Measurements from ENCODE around the gene SLC7A6. TPM values are rescaled to one million over a fixed set of nuclear protein-coding genes. Genes with fewer than 3 reads are reported as not detected.

The SLC7A6 gene
- total RNA-seq, 1 donor from 2014 or later, result 22.6 TPM

GRCh38 chr16:68253721-68254120, 10.6 kb upstream of the SLC7A6 start:
- DNase-seq (ENCODE audit: low spot score), result no peak

GRCh38 chr16:68255712-68256111, 8.6 kb upstream of the SLC7A6 start:
- DNase-seq (ENCODE audit: low spot score), result no peak

GRCh38 chr16:68257251-68257905, 6.9 kb upstream of the SLC7A6 start:
- DNase-seq (ENCODE audit: low spot score), result no peak

GRCh38 chr16:68257906-68258800, 6.2 kb upstream of the SLC7A6 start:
- DNase-seq (ENCODE audit: low spot score), result peak; percentile 72

- no peak for DNase-seq (ENCODE audit: low spot score)
Measured at GRCh38 chr16:68259007-68259825, 5.1 kb upstream of the SLC7A6 start.

GRCh38 chr16:68263559-68264127, 683 bp upstream of the SLC7A6 start:
- DNase-seq (ENCODE audit: low spot score), result no peak

GRCh38 chr16:68265078-68265920, 973 bp downstream of the SLC7A6 start:
- peak; percentile 87 for DNase-seq (ENCODE audit: low spot score)

- DNase-seq (ENCODE audit: low spot score), result no peak
Measured at GRCh38 chr16:68267612-68268405, 3.5 kb downstream of the SLC7A6 start.

GRCh38 chr16:68269793-68270192, 5.5 kb downstream of the SLC7A6 start:
- DNase-seq (ENCODE audit: low spot score), result no peak

GRCh38 chr16:68270353-68270752, 6.0 kb downstream of the SLC7A6 start:
- no peak for DNase-seq (ENCODE audit: low spot score)

GRCh38 chr16:68272507-68273209, 8.3 kb downstream of the SLC7A6 start:
- no peak for DNase-seq (ENCODE audit: low spot score)

- no peak for DNase-seq (ENCODE audit: low spot score)
Measured at GRCh38 chr16:68273459-68273858, 9.1 kb downstream of the SLC7A6 start.

GRCh38 chr16:68273896-68274295, 9.6 kb downstream of the SLC7A6 start:
- no peak for DNase-seq (ENCODE audit: low spot score)

GRCh38 chr16:68274441-68274840, 10.1 kb downstream of the SLC7A6 start:
- no peak for DNase-seq (ENCODE audit: low spot score)

- DNase-seq (ENCODE audit: low spot score), result no peak
Measured at GRCh38 chr16:68275611-68276191, 11.4 kb downstream of the SLC7A6 start.

GRCh38 chr16:68276223-68276622, 11.9 kb downstream of the SLC7A6 start:
- DNase-seq (ENCODE audit: low spot score), result peak; percentile 32

- no peak for DNase-seq (ENCODE audit: low spot score)
Measured at GRCh38 chr16:68279726-68280558, 15.6 kb downstream of the SLC7A6 start.

Data from umbilical cord (tissue), 2 donors.